HG03064 (cell line): ENCODE data around the gene HSF4.

Source experiments
- ATAC-seq: cut with Tn5 transposase; IDR thresholded peaks from one replicate; pipeline ENCODE4 v1.9.1; 2021; ENCODE audit warnings: low read depth; ENCODE audit not compliant: unreplicated experiment

Gene HSF4

GRCh38 chr16:67183284-67183626, 18.7 kb downstream of the HSF4 start:
- ATAC-seq: no peak

- peak; percentile 87 for ATAC-seq
Measured at GRCh38 chr16:67183627-67184452, 19.3 kb downstream of the HSF4 start, which contains the start of gene MATCAP1. MATCAP1 (minus strand) TSS chr16:67183963; CDS start chr16:67180610, 3,353 bp downstream.

GRCh38 chr16:67184453-67184994, 20.0 kb downstream of the HSF4 start:
- ATAC-seq: peak; percentile 10

- no peak for ATAC-seq
Measured at GRCh38 chr16:67184995-67185650, 20.6 kb downstream of the HSF4 start.

GRCh38 chr16:67185651-67186134, 21.1 kb downstream of the HSF4 start:
- no peak for ATAC-seq

GRCh38 chr16:67186550-67186950, 22.0 kb downstream of the HSF4 start:
- no peak for ATAC-seq

- no peak for ATAC-seq
Measured at GRCh38 chr16:67187175-67187890, 22.8 kb downstream of the HSF4 start.

GRCh38 chr16:67188323-67188722, 23.8 kb downstream of the HSF4 start:
- no peak for ATAC-seq

- no peak for ATAC-seq
Measured at GRCh38 chr16:67188798-67189197, 24.3 kb downstream of the HSF4 start.

GRCh38 chr16:67190041-67190440, 25.5 kb downstream of the HSF4 start, which contains the start of gene EXOC3L1:
EXOC3L1 (minus strand) TSS chr16:67190136; CDS start chr16:67189676, 460 bp downstream.
- no peak for ATAC-seq

- ATAC-seq: no peak
Measured at GRCh38 chr16:67190448-67191399, 26.2 kb downstream of the HSF4 start.

- no peak for ATAC-seq
Measured at GRCh38 chr16:67191411-67191994, 27.0 kb downstream of the HSF4 start.

GRCh38 chr16:67191995-67192681, 27.6 kb downstream of the HSF4 start, which contains the start of gene E2F4:
E2F4 (plus strand) TSS chr16:67192155; CDS start chr16:67192228, 73 bp downstream.
- no peak for ATAC-seq

GRCh38 chr16:67192781-67193361, 28.3 kb downstream of the HSF4 start:
- no peak for ATAC-seq

GRCh38 chr16:67193536-67193935, 29.0 kb downstream of the HSF4 start:
- ATAC-seq: no peak

- no peak for ATAC-seq
Measured at GRCh38 chr16:67194260-67194659, 29.7 kb downstream of the HSF4 start.

- ATAC-seq: no peak
Measured at GRCh38 chr16:67195676-67196075, 31.1 kb downstream of the HSF4 start.

GRCh38 chr16:67196881-67197280, 32.3 kb downstream of the HSF4 start:
- ATAC-seq: no peak
